ENCODE measurements around the gene TIMELESS. TPM values are rescaled to one million over a fixed set of nuclear protein-coding genes. Genes with fewer than 3 reads are reported as not detected.

TIMELESS gene
- polyA plus RNA-seq, 4 donors = 3.2 to 21.6 (median 8.6) TPM

- Histone ChIP-seq H3K27ac (ENCODE audit: low read depth in 1 of 3, low read length in 2 of 3) (no peak overlapping the region), H3K4me1 (ENCODE audit: control insufficient read depth in 3 of 3, insufficient read depth in 2 of 3, low read depth in 1 of 3, low read length in 2 of 3) (no peaks in the 10 kb centered on the region), H3K36me3 (ENCODE audit: control insufficient read depth in 3 of 3, insufficient read depth in 2 of 3, low read depth in 1 of 3, low read length in 3 of 3) (no peaks in the 10 kb centered on the region), H3K27me3 (ENCODE audit: control insufficient read depth in 3 of 3, insufficient read depth in 3 of 3, low read length in 3 of 3) (no peaks in the 10 kb centered on the region), H3K4me3 (ENCODE audit: low read depth in 1 of 3, low read length in 3 of 3) (no peak overlapping the region), H3K9me3 (ENCODE audit: control insufficient read depth in 2 of 2, insufficient read depth in 1 of 2, low read depth in 1 of 2, low read length in 1 of 2) (no peaks in the 10 kb centered on the region)
- DNase-seq (no peak), FAIRE-seq (no peak)
- WGBS, 3 donors = 78 to 90% (median 82%) methylated on average over 3 of the region's 3 CpGs
Measured at GRCh38 chr12:56366948-56367347, 82.3 kb downstream of the TIMELESS start.

Other genes with a start within 250 kb of the TIMELESS start
- 10 to 100 TPM; 11.4 to 31.2 (median 18.3) TPM for gene RNF41, start 227.5 kb downstream of the TIMELESS start, polyA plus RNA-seq
- gene NABP2, start 225.1 kb downstream of the TIMELESS start, polyA plus RNA-seq = 10 to 100 TPM; 28.7 to 47.4 (median 34.5) TPM
- 100 to 1,000 TPM; 178 to 689 (median 367) TPM for gene SLC39A5, start 219.4 kb downstream of the TIMELESS start, polyA plus RNA-seq
- gene ANKRD52, start 191.0 kb downstream of the TIMELESS start, polyA plus RNA-seq = 10 to 100 TPM in 2 of 4 donors, 1 to 10 TPM in 2; 5.1 to 23.9 (median 10.3) TPM
- 10 to 100 TPM in 2 of 4 donors, 1 to 10 TPM in 2; 5.4 to 10.5 (median 8.0) TPM for gene COQ10A, start 182.5 kb downstream of the TIMELESS start, polyA plus RNA-seq
- 100 to 1,000 TPM in 3 of 4 donors, 10 to 100 TPM in 1; 94.6 to 138 (median 117) TPM for gene CS, start 149.1 kb downstream of the TIMELESS start, polyA plus RNA-seq
- 100 to 1,000 TPM in 3 of 4 donors, 10 to 100 TPM in 1; 80.0 to 195 (median 134) TPM for gene CNPY2, start 133.4 kb downstream of the TIMELESS start, polyA plus RNA-seq
- gene PAN2, start 115.4 kb downstream of the TIMELESS start, polyA plus RNA-seq = 10 to 100 TPM; 20.8 to 84.2 (median 31.1) TPM
- under 1 TPM in 2 of 4 donors, not detected in 2; 0.57 to 0.92 TPM for gene IL23A, start 110.5 kb downstream of the TIMELESS start, polyA plus RNA-seq
- gene STAT2, start 89.3 kb downstream of the TIMELESS start, polyA plus RNA-seq = 100 to 1,000 TPM in 1 of 4 donors, 10 to 100 TPM in 3; 28.9 to 120 (median 42.7) TPM
- gene APOF, start 86.6 kb downstream of the TIMELESS start, polyA plus RNA-seq = under 1 TPM in 1 of 4 donors, not detected in 3; 0.19 TPM
- gene MIP, start 5.2 kb upstream of the TIMELESS start, polyA plus RNA-seq = under 1 TPM in 2 of 4 donors, not detected in 2; 0.06 to 0.07 TPM
- 1 to 10 TPM; 1.4 to 4.7 (median 2.6) TPM for gene SPRYD4, start 19.2 kb upstream of the TIMELESS start, polyA plus RNA-seq
- 1 to 10 TPM in 2 of 4 donors, under 1 TPM in 2; 0.54 to 2.1 (median 0.87) TPM for gene GLS2, start 38.7 kb upstream of the TIMELESS start, polyA plus RNA-seq
- 10 to 100 TPM in 1 of 4 donors, 1 to 10 TPM in 3; 2.0 to 23.4 (median 5.8) TPM for gene RBMS2, start 72.4 kb upstream of the TIMELESS start, polyA plus RNA-seq
- gene BAZ2A, start 180.9 kb upstream of the TIMELESS start, polyA plus RNA-seq = 10 to 100 TPM; 19.2 to 71.1 (median 26.0) TPM
- gene ATP5F1B, start 196.6 kb upstream of the TIMELESS start, polyA plus RNA-seq = 1,000 to 10,000 TPM in 2 of 4 donors, 100 to 1,000 TPM in 2; 527 to 1,455 (median 997) TPM
- 100 to 1,000 TPM; 130 to 235 (median 180) TPM for gene PTGES3, start 238.9 kb upstream of the TIMELESS start, polyA plus RNA-seq